ENCODE data around the gene SMOC2. TPM values are rescaled to one million over a fixed set of nuclear protein-coding genes. Genes with fewer than 3 reads are reported as not detected.

SMOC2 gene
- polyA plus RNA-seq, 1 of the 3 experiments (the other 2 are of a cell fraction), result not detected

DNA sequence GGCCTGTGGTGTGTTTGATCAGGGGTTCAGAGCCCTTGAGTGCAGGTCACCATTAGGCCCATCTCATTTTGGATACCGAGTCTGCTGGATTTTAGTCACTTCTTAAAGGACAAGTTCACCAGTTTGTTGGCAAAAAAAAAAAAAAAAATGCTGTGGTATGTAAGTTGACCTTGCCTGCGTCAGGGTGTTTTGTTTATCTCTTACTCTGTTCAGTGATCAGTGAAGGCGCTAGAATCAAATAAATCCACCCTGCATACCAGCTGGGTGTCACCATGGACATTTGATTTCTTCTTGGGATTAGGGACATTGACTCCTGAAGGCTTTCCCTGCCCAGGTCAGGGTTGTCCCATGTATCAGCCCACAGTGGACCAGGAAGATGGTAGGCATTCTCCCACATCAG lies 6.7 kb downstream of the SMOC2 start:
- H3K4me3 ChIP-seq (ENCODE audit: low read depth in 2 of 2, low read length in 1 of 2), result no peak overlapping the region
- no peaks in the 10 kb centered on the region for H3F3A ChIP-seq (replicated peaks; ENCODE audit: insufficient read depth)
- no peak overlapping the region for H2AFZ ChIP-seq (ENCODE audit: low read depth)
- 36% methylated on average over 3 of the region's 3 CpGs for WGBS (ENCODE audit: low lambda C conversion rate)
- H4K20me1 ChIP-seq (ENCODE audit: insufficient read depth), result no peaks in the 10 kb centered on the region
- CTCF ChIA-PET, result no interaction called here
- H3K27ac ChIP-seq (ENCODE audit: low read depth in 2 of 2, low read length in 1 of 2), result no peak overlapping the region
- H3K9ac ChIP-seq, result no peak overlapping the region
- H3K79me2 ChIP-seq (ENCODE audit: insufficient read depth), result no peaks in the 10 kb centered on the region
- DNase-seq, result no peak
- POLR2A ChIA-PET, result no interaction called here
- TF ChIP-seq, protein P1, sequence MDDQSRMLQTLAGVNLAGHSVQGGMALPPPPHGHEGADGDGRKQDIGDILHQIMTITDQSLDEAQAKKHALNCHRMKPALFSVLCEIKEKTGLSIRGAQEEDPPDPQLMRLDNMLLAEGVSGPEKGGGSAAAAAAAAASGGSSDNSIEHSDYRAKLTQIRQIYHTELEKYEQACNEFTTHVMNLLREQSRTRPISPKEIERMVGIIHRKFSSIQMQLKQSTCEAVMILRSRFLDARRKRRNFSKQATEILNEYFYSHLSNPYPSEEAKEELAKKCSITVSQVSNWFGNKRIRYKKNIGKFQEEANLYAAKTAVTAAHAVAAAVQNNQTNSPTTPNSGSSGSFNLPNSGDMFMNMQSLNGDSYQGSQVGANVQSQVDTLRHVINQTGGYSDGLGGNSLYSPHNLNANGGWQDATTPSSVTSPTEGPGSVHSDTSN (IDR thresholded peaks at IDR 0.05), result no peak
- TF ChIP-seq, protein P2, sequence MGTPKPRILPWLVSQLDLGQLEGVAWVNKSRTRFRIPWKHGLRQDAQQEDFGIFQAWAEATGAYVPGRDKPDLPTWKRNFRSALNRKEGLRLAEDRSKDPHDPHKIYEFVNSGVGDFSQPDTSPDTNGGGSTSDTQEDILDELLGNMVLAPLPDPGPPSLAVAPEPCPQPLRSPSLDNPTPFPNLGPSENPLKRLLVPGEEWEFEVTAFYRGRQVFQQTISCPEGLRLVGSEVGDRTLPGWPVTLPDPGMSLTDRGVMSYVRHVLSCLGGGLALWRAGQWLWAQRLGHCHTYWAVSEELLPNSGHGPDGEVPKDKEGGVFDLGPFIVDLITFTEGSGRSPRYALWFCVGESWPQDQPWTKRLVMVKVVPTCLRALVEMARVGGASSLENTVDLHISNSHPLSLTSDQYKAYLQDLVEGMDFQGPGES (IDR thresholded peaks at IDR 0.05; ENCODE audit: low read depth, low read length), result no peak
- TF ChIP-seq SMC3 (IDR thresholded peaks at IDR 0.05; ENCODE audit: low read depth, low read length) (no peak), GABPA (IDR thresholded peaks at IDR 0.05; ENCODE audit: low read depth) (no peak), MXI1 (IDR thresholded peaks at IDR 0.05; ENCODE audit: low read depth, low read length) (no peak), RXRA (IDR thresholded peaks at IDR 0.05; ENCODE audit: borderline replicate concordance, low read depth) (no peak), RFX5 (IDR thresholded peaks at IDR 0.05; ENCODE audit: low read length) (no peak)
- H3K4me1 ChIP-seq (ENCODE audit: control insufficient read depth in 1 of 2, insufficient read depth in 2 of 2, low read depth in 1 of 2, low read length in 1 of 2), result no peaks in the 10 kb centered on the region; a peak in 1 of 4 replicates
- no peaks in the 10 kb centered on the region for H3K9me3 ChIP-seq
- no peaks in the 10 kb centered on the region for H3K27me3 ChIP-seq (ENCODE audit: insufficient read depth)
- no peaks in the 10 kb centered on the region for H3K36me3 ChIP-seq (replicated peaks in 1 of 2; ENCODE audit: control insufficient read depth in 1 of 2, insufficient read depth in 2 of 2, low read length in 1 of 2)
- H3K9me2 ChIP-seq, result no peaks in the 10 kb centered on the region
- no peak overlapping the region for H3K4me2 ChIP-seq

DNA sequence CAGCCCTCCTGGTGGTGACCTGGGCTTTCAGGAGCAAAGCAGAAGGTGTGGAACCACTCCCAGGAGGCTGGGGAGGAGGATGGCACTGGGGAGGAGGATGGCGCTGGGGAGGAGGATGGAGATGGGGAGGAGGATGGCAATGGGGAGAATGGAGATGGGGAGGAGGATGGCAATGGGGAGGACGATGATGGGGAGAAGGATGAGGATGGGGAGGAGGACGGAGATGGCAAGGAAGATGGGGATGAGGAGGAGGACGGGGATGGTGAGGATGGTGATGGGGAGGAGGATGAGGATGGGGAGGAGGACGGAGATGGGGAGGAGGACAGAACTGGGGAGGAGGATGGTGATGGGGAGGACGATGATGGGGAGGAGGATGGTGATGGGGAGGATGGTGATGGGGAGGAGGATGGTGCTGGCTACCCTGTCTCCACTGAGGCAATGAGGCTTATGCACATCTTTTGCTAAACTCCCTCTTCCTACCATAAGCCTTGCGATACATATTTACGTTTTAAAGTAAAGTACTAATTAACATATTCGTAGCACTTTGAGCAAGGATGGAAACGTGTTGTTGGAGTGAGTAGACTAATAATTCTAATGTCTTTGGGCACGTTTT lies 7.4 kb downstream of the SMOC2 start:
- H3K36me3 ChIP-seq (replicated peaks in 1 of 2; ENCODE audit: control insufficient read depth in 1 of 2, insufficient read depth in 2 of 2, low read length in 1 of 2), result no peaks in the 10 kb centered on the region
- ChIA-PET POLR2A (no interaction called here), CTCF (no interaction called here)
- H3K4me3 ChIP-seq (ENCODE audit: low read depth in 2 of 2, low read length in 1 of 2), result no peak overlapping the region
- no peaks in the 10 kb centered on the region for H4K20me1 ChIP-seq (ENCODE audit: insufficient read depth)
- no peaks in the 10 kb centered on the region for H3K9me2 ChIP-seq
- H3K4me2 ChIP-seq, result no peak overlapping the region
- no peaks in the 10 kb centered on the region for H3K9me3 ChIP-seq
- TF ChIP-seq RXRA (IDR thresholded peaks at IDR 0.05; ENCODE audit: borderline replicate concordance, low read depth) (no peak), POLR2AphosphoS5 (IDR thresholded peaks at IDR 0.05; ENCODE audit: low read depth, low read length) (no peak)
- H3K27me3 ChIP-seq (ENCODE audit: insufficient read depth), result no peaks in the 10 kb centered on the region
- no peak overlapping the region for H3K27ac ChIP-seq (ENCODE audit: low read depth in 2 of 2, low read length in 1 of 2)
- no peaks in the 10 kb centered on the region for H3F3A ChIP-seq (replicated peaks; ENCODE audit: insufficient read depth)
- no peaks in the 10 kb centered on the region for H3K79me2 ChIP-seq (ENCODE audit: insufficient read depth)
- WGBS (ENCODE audit: low lambda C conversion rate), result 29% methylated on average over 11 of the region's 11 CpGs
- no peak for DNase-seq
- no peak overlapping the region for H2AFZ ChIP-seq (ENCODE audit: low read depth)
- H3K9ac ChIP-seq, result no peak overlapping the region
- H3K4me1 ChIP-seq (ENCODE audit: control insufficient read depth in 1 of 2, insufficient read depth in 2 of 2, low read depth in 1 of 2, low read length in 1 of 2), result no peaks in the 10 kb centered on the region; a peak in 1 of 4 replicates

DNA sequence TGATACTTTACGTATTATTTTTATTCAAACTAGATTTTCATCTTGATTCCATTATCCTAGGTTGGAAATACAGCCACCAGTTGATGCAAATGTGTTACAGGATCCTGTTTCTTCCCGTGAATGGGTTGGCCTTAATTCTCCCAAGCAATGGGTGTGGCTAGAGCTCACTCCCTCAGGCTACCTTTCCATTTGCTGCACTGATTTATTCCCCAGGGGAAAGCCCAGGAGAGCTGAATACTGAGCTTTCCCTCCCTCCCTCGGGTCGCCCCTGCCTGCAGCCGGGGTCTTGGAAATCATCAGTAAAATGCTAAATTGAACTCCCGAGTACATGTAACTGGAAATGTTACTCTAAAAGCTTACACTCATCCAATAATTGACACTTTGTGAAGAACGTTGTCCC lies 9.9 kb downstream of the SMOC2 start:
- CTCF ChIA-PET, result interaction anchor here (1.3 kb wide), 1 partner anchor 81 kb away, joined by 5 read pairs; no protein-coding TSS in a partner anchor
- no peak for DNase-seq
- POLR2A ChIA-PET, result no interaction called here
- Histone ChIP-seq H4K20me1 (ENCODE audit: insufficient read depth) (no peaks in the 10 kb centered on the region), H3F3A (replicated peaks; ENCODE audit: insufficient read depth) (no peaks in the 10 kb centered on the region), H3K27me3 (ENCODE audit: insufficient read depth) (no peaks in the 10 kb centered on the region), H3K36me3 (replicated peaks in 1 of 2; ENCODE audit: control insufficient read depth in 1 of 2, insufficient read depth in 2 of 2, low read length in 1 of 2) (no peaks in the 10 kb centered on the region), H3K79me2 (ENCODE audit: insufficient read depth) (no peaks in the 10 kb centered on the region), H3K27ac (ENCODE audit: low read depth in 2 of 2, low read length in 1 of 2) (no peak overlapping the region), H3K4me2 (no peak overlapping the region), H3K4me1 (ENCODE audit: control insufficient read depth in 1 of 2, insufficient read depth in 2 of 2, low read depth in 1 of 2, low read length in 1 of 2) (no peaks in the 10 kb centered on the region; a peak in 1 of 4 replicates), H3K9ac (no peak overlapping the region), H3K9me3 (no peaks in the 10 kb centered on the region), H3K9me2 (no peaks in the 10 kb centered on the region), H3K4me3 (ENCODE audit: low read depth in 2 of 2, low read length in 1 of 2) (no peak overlapping the region), H2AFZ (ENCODE audit: low read depth) (no peak overlapping the region)
- WGBS (ENCODE audit: low lambda C conversion rate), result 36% methylated on average over 7 of the region's 7 CpGs
- no peak for TF ChIP-seq USF1 (IDR thresholded peaks at IDR 0.05; ENCODE audit: borderline replicate concordance, low read depth)
- TF ChIP-seq, protein P3, sequence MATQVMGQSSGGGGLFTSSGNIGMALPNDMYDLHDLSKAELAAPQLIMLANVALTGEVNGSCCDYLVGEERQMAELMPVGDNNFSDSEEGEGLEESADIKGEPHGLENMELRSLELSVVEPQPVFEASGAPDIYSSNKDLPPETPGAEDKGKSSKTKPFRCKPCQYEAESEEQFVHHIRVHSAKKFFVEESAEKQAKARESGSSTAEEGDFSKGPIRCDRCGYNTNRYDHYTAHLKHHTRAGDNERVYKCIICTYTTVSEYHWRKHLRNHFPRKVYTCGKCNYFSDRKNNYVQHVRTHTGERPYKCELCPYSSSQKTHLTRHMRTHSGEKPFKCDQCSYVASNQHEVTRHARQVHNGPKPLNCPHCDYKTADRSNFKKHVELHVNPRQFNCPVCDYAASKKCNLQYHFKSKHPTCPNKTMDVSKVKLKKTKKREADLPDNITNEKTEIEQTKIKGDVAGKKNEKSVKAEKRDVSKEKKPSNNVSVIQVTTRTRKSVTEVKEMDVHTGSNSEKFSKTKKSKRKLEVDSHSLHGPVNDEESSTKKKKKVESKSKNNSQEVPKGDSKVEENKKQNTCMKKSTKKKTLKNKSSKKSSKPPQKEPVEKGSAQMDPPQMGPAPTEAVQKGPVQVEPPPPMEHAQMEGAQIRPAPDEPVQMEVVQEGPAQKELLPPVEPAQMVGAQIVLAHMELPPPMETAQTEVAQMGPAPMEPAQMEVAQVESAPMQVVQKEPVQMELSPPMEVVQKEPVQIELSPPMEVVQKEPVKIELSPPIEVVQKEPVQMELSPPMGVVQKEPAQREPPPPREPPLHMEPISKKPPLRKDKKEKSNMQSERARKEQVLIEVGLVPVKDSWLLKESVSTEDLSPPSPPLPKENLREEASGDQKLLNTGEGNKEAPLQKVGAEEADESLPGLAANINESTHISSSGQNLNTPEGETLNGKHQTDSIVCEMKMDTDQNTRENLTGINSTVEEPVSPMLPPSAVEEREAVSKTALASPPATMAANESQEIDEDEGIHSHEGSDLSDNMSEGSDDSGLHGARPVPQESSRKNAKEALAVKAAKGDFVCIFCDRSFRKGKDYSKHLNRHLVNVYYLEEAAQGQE (IDR thresholded peaks at IDR 0.05; ENCODE audit: low read depth, low read length), result no peak
- no peak for TF ChIP-seq RFX5 (IDR thresholded peaks at IDR 0.05; ENCODE audit: low read length)
- TF ChIP-seq FOSL2 (IDR thresholded peaks at IDR 0.05; ENCODE audit: borderline replicate concordance, low read depth), result no peak
- no peak for TF ChIP-seq NFIC (IDR thresholded peaks at IDR 0.05; ENCODE audit: borderline replicate concordance)
- no peak for TF ChIP-seq GATA2 (CRISPR knock-in tag; IDR thresholded peaks at IDR 0.05)
- no peak for TF ChIP-seq FOXJ3 (CRISPR knock-in tag; IDR thresholded peaks at IDR 0.05)
- TF ChIP-seq CHD2 (IDR thresholded peaks at IDR 0.05; ENCODE audit: low read length, partially characterized antibody), result no peak
- TF ChIP-seq TCF12 (IDR thresholded peaks at IDR 0.05), result no peak
